Measurements from ENCODE around the gene ADH7.

DNA sequence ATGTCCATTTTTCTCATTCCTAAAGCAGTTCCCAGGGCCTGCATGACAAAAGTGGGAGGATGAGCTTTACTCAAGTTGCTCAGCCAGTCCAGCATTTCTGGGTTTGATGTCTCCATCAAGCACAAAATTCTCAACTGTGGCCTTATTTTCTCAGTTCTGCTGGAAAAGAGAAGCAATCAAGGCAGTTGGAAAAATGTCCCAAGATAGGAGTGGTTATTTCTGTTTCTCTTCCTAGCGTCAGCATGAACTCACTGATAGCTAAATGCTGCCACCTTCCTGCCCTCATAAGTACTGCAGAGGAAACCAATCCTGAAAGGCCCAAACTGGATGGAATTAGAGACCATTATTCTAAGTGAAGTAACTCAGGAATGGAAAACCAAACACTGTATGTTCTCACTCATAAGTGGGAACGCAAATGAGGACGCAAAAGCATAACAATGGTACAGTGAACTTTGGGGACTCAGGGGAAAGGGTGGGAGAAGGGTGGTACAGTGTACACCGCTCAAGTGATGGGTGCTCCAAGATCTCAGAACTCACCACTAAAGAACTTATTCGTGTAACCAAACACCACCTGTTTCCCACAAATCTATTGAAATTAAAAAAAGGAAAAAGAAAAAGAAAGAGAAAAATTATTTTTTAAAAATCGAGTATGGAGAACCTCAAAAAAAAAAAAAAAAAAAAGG, 29.6 kb downstream of the ADH7 start:
- no peak for TF ChIP-seq GATA3 (IDR thresholded peaks at IDR 0.05; ENCODE audit: low read depth, low read length)
- TF ChIP-seq GATA2 (IDR thresholded peaks at IDR 0.05; ENCODE audit: low read depth, low read length), result no peak
